GM18526 (cell line): ENCODE measurements around the gene SH3GL1.
A peak's percentile ranks its signal among the peaks of the same experiment; 100 is the strongest.

Source experiments
- POLR2A ChIP-seq: IDR thresholded peaks from 3 replicates; pipeline ENCODE4 v1.6.1; 2011; ENCODE audit not compliant: insufficient read length; ENCODE audit errors: extremely low read depth

Gene SH3GL1

GRCh38 chr19:4376991-4377781 lies 23.2 kb downstream of the SH3GL1 start:
- TF ChIP-seq POLR2A: no peak

DNA sequence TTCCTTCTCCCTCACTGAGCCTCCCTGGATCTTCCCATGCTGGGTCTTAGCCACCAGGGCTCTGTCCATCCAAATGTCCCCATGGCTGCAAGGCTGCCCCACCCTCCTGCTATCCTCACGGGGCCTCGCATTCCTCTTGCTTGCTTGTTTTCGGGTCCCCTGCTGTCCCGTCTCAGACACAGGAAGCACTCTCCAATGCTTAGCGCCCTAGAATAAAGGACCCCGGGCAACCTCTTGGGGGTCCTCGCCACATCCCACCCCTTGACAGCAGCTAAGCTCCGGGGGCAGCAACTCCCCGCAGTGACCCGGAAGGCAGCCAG lies 23.7 kb downstream of the SH3GL1 start:
- TF ChIP-seq POLR2A: no peak

DNA sequence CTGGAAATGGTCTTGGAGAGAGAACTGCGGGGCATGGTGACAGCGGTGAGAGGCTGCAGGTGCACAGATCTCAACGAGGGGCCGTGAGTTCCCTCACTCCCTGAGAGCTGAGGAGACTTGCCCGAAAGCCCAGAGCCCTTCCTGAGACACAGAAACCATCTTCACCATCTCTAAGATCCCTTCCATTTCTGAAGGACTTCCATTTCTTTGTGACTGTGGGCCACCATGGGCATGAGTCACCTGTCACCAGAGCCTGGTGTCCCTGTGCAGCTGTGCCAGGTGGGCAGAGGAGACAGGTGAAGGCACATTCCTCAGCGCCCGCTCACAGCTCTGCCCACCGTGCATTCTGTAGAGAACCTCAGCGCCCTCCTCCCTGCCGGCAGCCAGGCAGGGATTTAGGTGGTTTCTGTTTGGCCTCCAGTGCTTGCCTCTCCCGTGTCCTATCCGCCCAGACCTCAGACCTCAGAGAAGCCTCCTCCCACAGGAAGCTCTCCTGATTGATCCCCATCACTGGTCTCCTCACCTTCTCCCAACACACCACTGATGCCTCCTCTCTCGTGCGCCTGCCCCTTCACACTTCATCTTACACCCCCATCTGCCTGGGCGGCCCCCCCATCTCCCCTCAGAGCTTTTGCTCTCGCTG lies 24.2 kb downstream of the SH3GL1 start:
- TF ChIP-seq POLR2A: no peak

GRCh38 chr19:4375164-4376027 lies 25.0 kb downstream of the SH3GL1 start:
- TF ChIP-seq POLR2A: peak; percentile 44

GRCh38 chr19:4374498-4375163 lies 25.7 kb downstream of the SH3GL1 start:
- TF ChIP-seq POLR2A: no peak

GRCh38 chr19:4373601-4374497 lies 26.5 kb downstream of the SH3GL1 start:
- TF ChIP-seq POLR2A: no peak

- no peak for TF ChIP-seq POLR2A
These were observed 27.4 kb downstream of the SH3GL1 start for GRCh38 chr19:4373013-4373367.

DNA sequence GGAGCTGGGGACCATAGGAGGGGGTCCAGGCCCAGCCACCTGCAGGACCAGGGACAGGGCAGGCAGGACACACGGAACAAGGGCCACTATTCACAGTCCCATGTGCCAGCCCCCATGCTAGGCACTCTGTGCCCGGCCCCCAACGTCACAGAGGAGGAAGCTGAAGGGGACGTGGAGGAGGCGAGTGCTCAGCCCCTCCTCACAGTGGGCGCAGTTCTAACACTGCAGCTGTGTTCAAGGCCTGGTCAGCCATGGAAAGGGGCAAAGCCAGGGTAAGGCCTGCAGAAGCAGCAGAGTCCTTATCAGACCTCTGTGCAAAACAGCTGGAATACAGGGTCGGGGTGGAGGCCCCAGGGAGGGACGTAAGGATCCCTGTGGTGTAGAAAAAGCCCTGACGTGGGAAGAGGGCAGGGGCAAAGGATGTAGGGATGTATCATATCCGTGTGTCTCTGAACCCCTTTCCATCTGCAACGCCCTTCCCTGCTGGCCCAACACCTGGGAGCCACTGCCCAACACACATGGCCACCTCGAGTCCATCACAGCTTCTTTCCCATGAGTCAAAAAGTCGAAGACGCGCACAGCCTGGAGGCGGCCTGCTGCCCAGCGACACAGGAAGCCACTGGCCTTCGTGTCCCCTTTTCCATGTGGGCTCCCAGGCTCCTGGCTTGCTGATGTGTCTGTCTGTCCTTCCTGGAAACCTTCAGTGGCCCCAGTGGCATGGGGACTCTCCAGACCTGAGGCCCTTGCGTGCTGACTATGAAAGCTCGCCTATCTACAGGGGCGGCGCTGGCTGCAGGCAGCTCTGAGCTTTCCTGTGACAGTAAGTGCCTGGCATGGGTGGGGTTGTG lies 28.0 kb downstream of the SH3GL1 start:
- TF ChIP-seq POLR2A: no peak

GRCh38 chr19:4371247-4372164 lies 28.8 kb downstream of the SH3GL1 start:
- no peak for TF ChIP-seq POLR2A

GRCh38 chr19:4370418-4371041 lies 29.8 kb downstream of the SH3GL1 start:
- TF ChIP-seq POLR2A: no peak

DNA sequence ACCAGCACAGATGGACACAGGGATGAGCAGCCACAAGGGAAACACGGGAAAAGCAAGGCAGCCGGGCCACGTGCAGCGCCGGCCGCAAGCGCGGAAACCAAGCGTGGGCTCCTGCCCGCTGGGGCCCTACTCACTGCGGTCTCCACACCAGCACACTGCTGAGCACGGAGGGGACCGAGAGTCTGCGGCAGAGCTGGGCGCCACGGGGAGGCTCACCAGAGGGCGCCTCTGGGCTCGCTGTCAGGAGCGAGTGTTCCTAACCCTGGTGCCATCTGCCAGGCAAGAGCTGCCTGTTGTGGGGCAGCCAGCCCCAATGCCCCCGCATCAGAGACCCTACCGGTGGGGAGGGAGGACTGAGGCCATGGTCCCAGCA lies 30.5 kb downstream of the SH3GL1 start:
- no peak for TF ChIP-seq POLR2A
